IMR-90 (cell line): Measurements from ENCODE around the gene FOXO6. TPM values are rescaled to one million over a fixed set of nuclear protein-coding genes. Genes with fewer than 3 reads are reported as not detected.

ENCODE experiments used
- ATAC-seq: fragments of 200-7000 bp; cut with Tn5 transposase; 2 replicates; pipeline ENCODE4 v1.9.1; 2020; ENCODE audit warnings: low read depth, mild to moderate bottlenecking, moderate library complexity
- BruUV-seq: library from RNA; stranded (reverse); fragments of 400-500 nt; replicated peaks from 2 replicates; lab custom pipeline; 2021; lab: Mats Ljungman, UMichigan
- CTCF ChIA-PET: fragments of 300-600 bp; formaldehyde crosslinking; extraction: SDS; loops from one replicate; lab custom pipeline; 2021; ENCODE audit warnings: antibody characterized with exemption; lab: Yijun Ruan, JAX
- POLR2A ChIA-PET: fragments of 300-600 bp; sonication (Branson Sonifier 250); formaldehyde crosslinking; loops from one replicate; lab custom pipeline; 2022; ENCODE audit warnings: antibody characterized with exemption; ENCODE audit not compliant: unreplicated experiment; lab: Charles Lee
- DNase-seq: peaks from one replicate; pipeline ENCODE4 v3.0.0; 2013
- H2AFZ ChIP-seq: replicated peaks from 2 replicates; pipeline ENCODE3; 2013; ENCODE audit warnings: low read length, mild to moderate bottlenecking; ENCODE audit not compliant: poor library complexity
- H2AK5ac ChIP-seq: 2 replicates; pipeline ENCODE4 v1.6.1; 2013; ENCODE audit warnings: low read depth, low read length, inconsistent platforms
- H2AK9ac ChIP-seq: replicated peaks from 2 replicates; pipeline ENCODE3; 2013; ENCODE audit warnings: mild to moderate bottlenecking, low read depth, low read length, moderate library complexity; ENCODE audit not compliant: poor library complexity
- H2BK120ac ChIP-seq: 2 replicates; pipeline ENCODE4 v1.6.1; 2013; ENCODE audit warnings: low read depth, low read length, inconsistent platforms
- H2BK15ac ChIP-seq: 3 replicates; pipeline ENCODE4 v1.6.1; 2013; ENCODE audit warnings: low read depth, low read length, inconsistent platforms
- H2BK20ac ChIP-seq: 2 replicates; pipeline ENCODE4 v1.6.1; 2013; ENCODE audit warnings: low read depth, mild to moderate bottlenecking, inconsistent platforms, low read length, moderate library complexity
- H2BK5ac ChIP-seq: 2 replicates; pipeline ENCODE4 v1.6.1; 2013; ENCODE audit warnings: mild to moderate bottlenecking, low read depth, low read length, inconsistent platforms; ENCODE audit not compliant: poor library complexity, severe bottlenecking
- H3K14ac ChIP-seq: replicated peaks from 2 replicates; pipeline ENCODE4 v1.6.1; 2013; ENCODE audit warnings: low read depth, low read length, inconsistent platforms
- H3K18ac ChIP-seq: 2 replicates; pipeline ENCODE4 v1.6.1; 2013; ENCODE audit warnings: low read depth, low read length, control low read depth
- H3K23ac ChIP-seq: 2 replicates; pipeline ENCODE4 v1.6.1; 2013; ENCODE audit warnings: low read depth, low read length, inconsistent platforms
- H3K27ac ChIP-seq: 2 replicates; pipeline ENCODE4 v1.5.1; 2013; ENCODE audit warnings: mild to moderate bottlenecking, control low read depth, low read length; ENCODE audit not compliant: insufficient read depth
- H3K27me3 ChIP-seq: 2 replicates; pipeline ENCODE4 v1.6.1; 2013; ENCODE audit warnings: low read length; ENCODE audit not compliant: control insufficient read depth, insufficient read depth
- H3K36me3 ChIP-seq: 2 replicates; pipeline ENCODE4 v1.6.1; 2013; ENCODE audit warnings: low read length, mixed read lengths; ENCODE audit not compliant: control insufficient read depth, insufficient read depth
- H3K4ac ChIP-seq: 2 replicates; pipeline ENCODE4 v1.6.1; 2013; ENCODE audit warnings: low read depth, low read length, inconsistent platforms
- H3K4me1 ChIP-seq: 2 replicates; pipeline ENCODE4 v1.6.1; 2013; ENCODE audit warnings: low read length, mixed read lengths; ENCODE audit not compliant: control insufficient read depth, insufficient read depth
- H3K4me2 ChIP-seq: 2 replicates; pipeline ENCODE4 v1.6.1; 2013; ENCODE audit warnings: low read depth, mild to moderate bottlenecking, control low read depth, low read length, moderate library complexity
- H3K4me3 ChIP-seq: 2 replicates; pipeline ENCODE4 v1.5.1; 2013; ENCODE audit warnings: low read depth, mild to moderate bottlenecking, control low read depth, low read length, moderate library complexity; ENCODE audit not compliant: insufficient read depth
- H3K56ac ChIP-seq: 2 replicates; pipeline ENCODE4 v1.6.1; 2013; ENCODE audit warnings: low read length, inconsistent platforms; ENCODE audit not compliant: insufficient read depth; ENCODE audit errors: extremely low read depth
- H3K79me1 ChIP-seq, 2 experiments: 2 replicates each; pipeline ENCODE4 v1.6.1; 2013; ENCODE audit warnings: low read length in 2 of 2, inconsistent platforms in 1 of 2, low read depth in 1 of 2
- H3K9ac ChIP-seq: 2 replicates; pipeline ENCODE4 v1.6.1; 2013; ENCODE audit warnings: low read depth, low read length, control low read depth
- H3K9me1 ChIP-seq: 2 replicates; pipeline ENCODE4 v1.6.1; 2013; ENCODE audit warnings: low read length, inconsistent platforms; ENCODE audit not compliant: insufficient read depth
- H3K9me3 ChIP-seq: 2 replicates; pipeline ENCODE4 v1.6.1; 2013; ENCODE audit warnings: low read length; ENCODE audit not compliant: control insufficient read depth, insufficient read depth
- H4K20me1 ChIP-seq: 2 replicates; pipeline ENCODE4 v1.6.1; 2013; ENCODE audit warnings: low read length, inconsistent platforms; ENCODE audit not compliant: insufficient read depth
- H4K5ac ChIP-seq: 2 replicates; pipeline ENCODE4 v1.6.1; 2013; ENCODE audit warnings: mild to moderate bottlenecking, low read depth, low read length, control low read depth
- H4K8ac ChIP-seq, 2 experiments: 2 replicates each; pipeline ENCODE4 v1.6.1; 2013; ENCODE audit warnings: low read depth in 2 of 2, low read length in 2 of 2, control low read depth in 1 of 2, inconsistent platforms in 1 of 2
- H4K91ac ChIP-seq: 2 replicates; pipeline ENCODE4 v1.6.1; 2013; ENCODE audit warnings: low read depth, low read length, inconsistent platforms; ENCODE audit not compliant: insufficient read depth
- BHLHE40 ChIP-seq: fragments of 150-350 bp; IDR thresholded peaks from 2 replicates; pipeline ENCODE4 v1.6.1; 2016; ENCODE audit warnings: mild to moderate bottlenecking, low read depth, low read length
- CEBPB ChIP-seq: IDR thresholded peaks from 2 replicates; pipeline ENCODE4 v1.6.1; 2012; ENCODE audit warnings: low read depth, low read length, improper control_type of control experiment
- CHD1 ChIP-seq: IDR thresholded peaks from 2 replicates; pipeline ENCODE4 v1.6.1; 2012; ENCODE audit warnings: low read depth, low read length, improper control_type of control experiment
- FOS ChIP-seq: fragments of 150-350 bp; IDR thresholded peaks from 2 replicates; pipeline ENCODE4 v1.6.1; 2016; ENCODE audit warnings: low read depth, low read length
- MAFK ChIP-seq: IDR thresholded peaks from 2 replicates; pipeline ENCODE4 v1.6.1; 2012; ENCODE audit warnings: low read depth, low read length, improper control_type of control experiment
- MAZ ChIP-seq: IDR thresholded peaks from 2 replicates; pipeline ENCODE4 v1.6.1; 2012; ENCODE audit warnings: low read depth, mild to moderate bottlenecking, low read length, improper control_type of control experiment, moderate library complexity, borderline replicate concordance
- MXI1 ChIP-seq: IDR thresholded peaks from 2 replicates; pipeline ENCODE4 v1.6.1; 2012; ENCODE audit warnings: low read depth, mild to moderate bottlenecking, low read length, moderate library complexity, borderline replicate concordance
- NFE2L2 ChIP-seq: fragments of 150-350 bp; IDR thresholded peaks from 2 replicates; pipeline ENCODE4 v1.6.1; 2016; ENCODE audit warnings: low read depth, mild to moderate bottlenecking, low read length
- POLR2A ChIP-seq: IDR thresholded peaks from 2 replicates; pipeline ENCODE4 v1.6.1; 2012; ENCODE audit warnings: mild to moderate bottlenecking, low read depth, low read length
- RAD21 ChIP-seq: IDR thresholded peaks from 2 replicates; pipeline ENCODE4 v1.6.1; 2012; ENCODE audit warnings: low read length, improper control_type of control experiment
- RCOR1 ChIP-seq: IDR thresholded peaks from 2 replicates; pipeline ENCODE4 v1.6.1; 2012; ENCODE audit warnings: mild to moderate bottlenecking, low read length, improper control_type of control experiment; ENCODE audit not compliant: insufficient replicate concordance
- RFX5 ChIP-seq: IDR thresholded peaks from 2 replicates; pipeline ENCODE4 v1.8.0; 2012; ENCODE audit warnings: low read depth, mild to moderate bottlenecking, low read length, moderate library complexity
- SMC3 ChIP-seq: fragments of 150-350 bp; IDR thresholded peaks from 2 replicates; pipeline ENCODE4 v1.6.1; 2016; ENCODE audit warnings: low read depth, mild to moderate bottlenecking, antibody characterized with exemption, low read length, moderate library complexity
- WGBS, 2 experiments: methylation state at CpG; one replicate each; pipeline versions ENCODE4 v1.1.5 to v1.1.7; 2013; ENCODE audit warnings: missing lambda C conversion rate in 2 of 2; ENCODE audit not compliant: insufficient read length in 1 of 2; ENCODE audit errors: extremely low coverage in 2 of 2; 5-methylcytosine and 5-hydroxymethylcytosine counted together
- dilution Hi-C: fragments of 300-500 bp; cut with HindIII; formaldehyde crosslinking; loops from one replicate; pipeline ENCODE4 v1.14.3; 2018; ENCODE audit warnings: low sequenced_read_pairs; ENCODE audit not compliant: unreplicated experiment
- in situ Hi-C: fragments of 300-500 bp; cut with MboI; formaldehyde crosslinking; loops from 3 replicates; pipeline ENCODE4 v1.14.3; 2019; ENCODE audit warnings: low sequenced_read_pairs, inconsistent platforms, mixed read lengths
- intact Hi-C: fragments of 100-400 bp; cut with micrococcal nuclease; formaldehyde crosslinking; loops from 2 replicates; pipeline ENCODE4 v1.10.0; 2022
- polyA plus RNA-seq, 3 experiments: library from polyadenylated mRNA; depleted of rRNA; stranded (reverse); fragments of >200 nt; gene quantifications; 2 replicates each; pipeline ENCODE4 v1.2.3, GENCODE V29; 2012; ENCODE audit warnings: low replicate concordance in 1 of 3
- total RNA-seq: library from RNA; depleted of rRNA; stranded (reverse); fragments of >200 nt; gene quantifications from 2 replicates; pipeline ENCODE4 v1.2.3, GENCODE V29; 2012
- TF ChIP-seq, protein P1 (sequence below): conservative IDR thresholded peaks from 2 replicates; pipeline ENCODE4 v1.5.1; 2012; ENCODE audit warnings: mild to moderate bottlenecking, low read depth, low read length, improper control_type of control experiment
- TF ChIP-seq, protein P2 (sequence below): fragments of 150-350 bp; IDR thresholded peaks from 2 replicates; pipeline ENCODE4 v1.6.1; 2016; ENCODE audit warnings: low read depth, mild to moderate bottlenecking, low read length, moderate library complexity, borderline replicate concordance
- TF ChIP-seq, protein P3 (sequence below): fragments of 150-350 bp; IDR thresholded peaks from 2 replicates; pipeline ENCODE4 v1.6.1; 2017; ENCODE audit warnings: mild to moderate bottlenecking, antibody characterized with exemption, low read length, low read depth

FOXO6 gene
- total and polyA plus RNA-seq, 2 of the 4 experiments (the other 2 are of a cell fraction): not detected

DNA sequence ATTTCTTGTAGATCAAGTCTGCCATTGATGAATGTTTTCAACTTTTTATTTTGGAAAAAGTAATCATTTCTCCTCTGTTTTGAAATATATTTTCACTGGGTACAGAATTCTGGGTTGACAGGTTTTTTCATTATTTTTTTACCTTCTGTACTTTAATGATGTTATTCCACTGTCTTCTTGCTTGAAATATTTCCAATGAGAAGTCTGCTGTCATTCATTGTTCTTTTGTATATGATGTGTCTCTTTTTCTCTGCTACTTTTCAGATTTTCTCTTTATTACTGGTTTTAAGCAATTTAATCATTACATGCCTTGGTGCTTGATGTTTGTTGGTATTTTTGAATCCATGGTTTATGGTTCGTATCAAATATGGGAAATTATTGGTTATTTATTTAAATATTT, 22.4 kb upstream of the FOXO6 start:
- no peak overlapping the region for H3K4me3 ChIP-seq
- no peak overlapping the region for H4K5ac ChIP-seq
- no peaks in the 10 kb centered on the region for H3K36me3 ChIP-seq
- CTCF ChIA-PET: no interaction called here
- no peak overlapping the region for H2AFZ ChIP-seq
- no peak for TF ChIP-seq MXI1
- no peak for TF ChIP-seq NFE2L2
- no peak for TF ChIP-seq RCOR1
- TF ChIP-seq BHLHE40: no peak
- TF ChIP-seq, protein P1, sequence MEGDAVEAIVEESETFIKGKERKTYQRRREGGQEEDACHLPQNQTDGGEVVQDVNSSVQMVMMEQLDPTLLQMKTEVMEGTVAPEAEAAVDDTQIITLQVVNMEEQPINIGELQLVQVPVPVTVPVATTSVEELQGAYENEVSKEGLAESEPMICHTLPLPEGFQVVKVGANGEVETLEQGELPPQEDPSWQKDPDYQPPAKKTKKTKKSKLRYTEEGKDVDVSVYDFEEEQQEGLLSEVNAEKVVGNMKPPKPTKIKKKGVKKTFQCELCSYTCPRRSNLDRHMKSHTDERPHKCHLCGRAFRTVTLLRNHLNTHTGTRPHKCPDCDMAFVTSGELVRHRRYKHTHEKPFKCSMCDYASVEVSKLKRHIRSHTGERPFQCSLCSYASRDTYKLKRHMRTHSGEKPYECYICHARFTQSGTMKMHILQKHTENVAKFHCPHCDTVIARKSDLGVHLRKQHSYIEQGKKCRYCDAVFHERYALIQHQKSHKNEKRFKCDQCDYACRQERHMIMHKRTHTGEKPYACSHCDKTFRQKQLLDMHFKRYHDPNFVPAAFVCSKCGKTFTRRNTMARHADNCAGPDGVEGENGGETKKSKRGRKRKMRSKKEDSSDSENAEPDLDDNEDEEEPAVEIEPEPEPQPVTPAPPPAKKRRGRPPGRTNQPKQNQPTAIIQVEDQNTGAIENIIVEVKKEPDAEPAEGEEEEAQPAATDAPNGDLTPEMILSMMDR: no peak
- TF ChIP-seq, protein P2, sequence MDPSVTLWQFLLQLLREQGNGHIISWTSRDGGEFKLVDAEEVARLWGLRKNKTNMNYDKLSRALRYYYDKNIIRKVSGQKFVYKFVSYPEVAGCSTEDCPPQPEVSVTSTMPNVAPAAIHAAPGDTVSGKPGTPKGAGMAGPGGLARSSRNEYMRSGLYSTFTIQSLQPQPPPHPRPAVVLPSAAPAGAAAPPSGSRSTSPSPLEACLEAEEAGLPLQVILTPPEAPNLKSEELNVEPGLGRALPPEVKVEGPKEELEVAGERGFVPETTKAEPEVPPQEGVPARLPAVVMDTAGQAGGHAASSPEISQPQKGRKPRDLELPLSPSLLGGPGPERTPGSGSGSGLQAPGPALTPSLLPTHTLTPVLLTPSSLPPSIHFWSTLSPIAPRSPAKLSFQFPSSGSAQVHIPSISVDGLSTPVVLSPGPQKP: no peak
- no peak for TF ChIP-seq POLR2A
- no peak for TF ChIP-seq FOS
- no peak for TF ChIP-seq MAFK
- no peak for TF ChIP-seq MAZ
- no peak for TF ChIP-seq RFX5
- TF ChIP-seq, protein P3, sequence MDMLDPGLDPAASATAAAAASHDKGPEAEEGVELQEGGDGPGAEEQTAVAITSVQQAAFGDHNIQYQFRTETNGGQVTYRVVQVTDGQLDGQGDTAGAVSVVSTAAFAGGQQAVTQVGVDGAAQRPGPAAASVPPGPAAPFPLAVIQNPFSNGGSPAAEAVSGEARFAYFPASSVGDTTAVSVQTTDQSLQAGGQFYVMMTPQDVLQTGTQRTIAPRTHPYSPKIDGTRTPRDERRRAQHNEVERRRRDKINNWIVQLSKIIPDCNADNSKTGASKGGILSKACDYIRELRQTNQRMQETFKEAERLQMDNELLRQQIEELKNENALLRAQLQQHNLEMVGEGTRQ: no peak
- TF ChIP-seq CHD1: no peak
- no peak for TF ChIP-seq RAD21
- TF ChIP-seq CEBPB: no peak
- no peak for TF ChIP-seq SMC3
- in situ Hi-C loops (no loop called here), intact Hi-C loops (no loop called here), dilution Hi-C loops (no loop called here)
- no peak overlapping the region for H2BK15ac ChIP-seq
- H3K56ac ChIP-seq: no peak overlapping the region
- no peak overlapping the region for H3K23ac ChIP-seq
- no peak overlapping the region for H4K8ac ChIP-seq
- H2AK9ac ChIP-seq: no peak overlapping the region
- no peak overlapping the region for H3K9ac ChIP-seq
- H3K18ac ChIP-seq: no peak overlapping the region
- no peak overlapping the region for H2BK20ac ChIP-seq
- H3K79me1 ChIP-seq: no peaks in the 10 kb centered on the region
- WGBS, 2 experiments: no CpG with 5 or more reads among the region's 1 CpG
- H3K9me3 ChIP-seq: no peaks in the 10 kb centered on the region; the same call in 1 of the 2 replicates
- no TSS peak for BruUV-seq
- peaks cover 11% of the 10 kb centered on the region for H3K27me3 ChIP-seq
- no peak overlapping the region for H2BK120ac ChIP-seq
- H3K4ac ChIP-seq: no peak overlapping the region
- no peak overlapping the region for H3K27ac ChIP-seq
- no peaks in the 10 kb centered on the region for H3K9me1 ChIP-seq
- no peak overlapping the region for H2BK5ac ChIP-seq
- no peak overlapping the region for H3K14ac ChIP-seq
- POLR2A ChIA-PET: no interaction called here
- H2AK5ac ChIP-seq: no peak overlapping the region
- H3K4me1 ChIP-seq: no peaks in the 10 kb centered on the region
- no peaks in the 10 kb centered on the region for H4K20me1 ChIP-seq
- H4K91ac ChIP-seq: no peak overlapping the region
- no peak for DNase-seq
- no peak overlapping the region for H3K4me2 ChIP-seq
- ATAC-seq: no peak
